HEK293T (cell line): Measurements from ENCODE around the gene TRIP4.
"Not testable (repeated sequence)": the region's sequence is repeated elsewhere in the genome, so short reads cannot be mapped to it uniquely, and the experiment has no call there.

ENCODE experiments used
- CTCF ChIA-PET: fragments of 350-600 bp; formaldehyde crosslinking; extraction: SDS; loops from one replicate; lab custom pipeline; 2021; ENCODE audit warnings: antibody characterized with exemption, inconsistent platforms; lab: Yijun Ruan, JAX
- POLR2A ChIA-PET: fragments of 350-600 bp; formaldehyde crosslinking; extraction: SDS; loops from one replicate; lab custom pipeline; 2020; ENCODE audit warnings: antibody characterized with exemption, inconsistent platforms; lab: Yijun Ruan, JAX
- DNase-seq: peaks from one replicate; pipeline ENCODE4 v3.0.0; 2012; ENCODE audit warnings: mixed read lengths; ENCODE audit errors: extremely low spot score
- ARNT ChIP-seq: fragments of 450-650 bp; IDR thresholded peaks from 2 replicates; pipeline ENCODE4 v1.6.1; 2017; ENCODE audit warnings: mild to moderate bottlenecking
- BHLHE40 ChIP-seq: fragments of 450-650 bp; IDR thresholded peaks from 2 replicates; pipeline ENCODE4 v1.6.1; 2016; ENCODE audit warnings: mild to moderate bottlenecking, moderate library complexity, borderline replicate concordance
- CTBP1 ChIP-seq: fragments of 450-650 bp; IDR thresholded peaks from 2 replicates; pipeline ENCODE4 v1.6.1; 2016; ENCODE audit warnings: borderline replicate concordance
- ELF4 ChIP-seq: fragments of 450-650 bp; IDR thresholded peaks from 2 replicates; pipeline ENCODE4 v1.6.1; 2017; ENCODE audit warnings: antibody characterized with exemption
- FOXA1 ChIP-seq: fragments of 450-650 bp; IDR thresholded peaks from 2 replicates; pipeline ENCODE4 v1.6.1; 2016; ENCODE audit warnings: mild to moderate bottlenecking
- FOXK2 ChIP-seq: fragments of 450-650 bp; IDR thresholded peaks from 2 replicates; pipeline ENCODE4 v1.6.1; 2016; ENCODE audit warnings: mild to moderate bottlenecking
- FOXM1 ChIP-seq: fragments of 450-650 bp; IDR thresholded peaks from 2 replicates; pipeline ENCODE4 v1.6.1; 2017; ENCODE audit warnings: mild to moderate bottlenecking, borderline replicate concordance
- HDGF ChIP-seq: fragments of 450-650 bp; IDR thresholded peaks from 2 replicates; pipeline ENCODE4 v1.6.1; 2017; ENCODE audit warnings: antibody characterized with exemption, borderline replicate concordance
- L3MBTL2 ChIP-seq: fragments of 450-650 bp; conservative IDR thresholded peaks from 2 replicates; pipeline ENCODE4 v1.6.1; 2016; ENCODE audit warnings: mild to moderate bottlenecking
- LEF1 ChIP-seq: fragments of 450-650 bp; IDR thresholded peaks from 2 replicates; pipeline ENCODE4 v1.6.1; 2017; ENCODE audit warnings: mild to moderate bottlenecking, borderline replicate concordance
- NFRKB ChIP-seq: fragments of 450-650 bp; IDR thresholded peaks from 2 replicates; pipeline ENCODE4 v1.6.1; 2016; ENCODE audit warnings: mild to moderate bottlenecking, moderate library complexity
- SP1 ChIP-seq: fragments of 450-650 bp; IDR thresholded peaks from 2 replicates; pipeline ENCODE4 v1.6.1; 2017
- SUZ12 ChIP-seq: fragments of 450-650 bp; IDR thresholded peaks from 2 replicates; pipeline ENCODE4 v1.6.1; 2016; ENCODE audit warnings: mild to moderate bottlenecking
- TARDBP ChIP-seq: fragments of 450-650 bp; IDR thresholded peaks from 2 replicates; pipeline ENCODE4 v1.6.1; 2016
- ZNF384 ChIP-seq: fragments of 450-650 bp; IDR thresholded peaks from 2 replicates; pipeline ENCODE4 v1.6.1; 2016
- TF ChIP-seq, protein P1 (sequence below): fragments of 450-650 bp; IDR thresholded peaks from 2 replicates; pipeline ENCODE4 v1.6.1; 2016

The TRIP4 gene

DNA sequence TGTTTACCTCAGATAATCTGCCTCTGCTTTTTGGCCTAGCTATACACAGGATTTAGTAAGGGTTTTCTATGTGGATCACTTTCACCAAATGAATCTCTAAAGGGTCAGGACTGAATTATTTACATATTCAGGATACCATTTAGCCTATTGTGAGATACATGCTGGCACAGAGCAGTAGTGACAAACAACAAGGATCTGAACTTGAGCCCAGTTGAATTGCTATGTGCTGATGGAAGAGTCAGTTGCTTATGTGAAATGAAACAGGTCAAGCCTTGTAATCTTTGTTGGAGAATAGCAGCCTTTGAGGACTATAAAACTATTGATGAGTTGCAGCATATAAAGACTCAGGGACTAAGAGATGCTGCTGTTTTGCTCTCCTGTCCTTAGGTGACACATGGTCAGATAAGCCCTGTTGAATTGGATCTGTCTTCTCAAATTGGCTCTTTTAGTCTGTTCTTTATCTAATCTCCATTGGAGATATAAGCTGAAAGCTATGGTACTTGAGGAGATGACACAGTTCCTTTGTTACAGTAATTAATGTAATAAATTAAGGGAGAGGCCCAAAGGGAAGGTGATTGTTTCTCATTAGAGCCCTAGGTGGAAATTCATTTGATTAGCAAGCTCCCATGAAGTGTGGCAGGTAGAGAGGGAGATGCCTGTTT, 103.1 kb downstream of the TRIP4 start:
- POLR2A ChIA-PET = no interaction called here
- CTCF ChIA-PET = no interaction called here
- DNase-seq = no peak
- TF ChIP-seq LEF1 = no peak
- no peak for TF ChIP-seq SUZ12
- no peak for TF ChIP-seq CTBP1
- no peak for TF ChIP-seq BHLHE40
- no peak for TF ChIP-seq HDGF
- TF ChIP-seq ELF4 = no peak
- TF ChIP-seq ZNF384 = no peak

DNA sequence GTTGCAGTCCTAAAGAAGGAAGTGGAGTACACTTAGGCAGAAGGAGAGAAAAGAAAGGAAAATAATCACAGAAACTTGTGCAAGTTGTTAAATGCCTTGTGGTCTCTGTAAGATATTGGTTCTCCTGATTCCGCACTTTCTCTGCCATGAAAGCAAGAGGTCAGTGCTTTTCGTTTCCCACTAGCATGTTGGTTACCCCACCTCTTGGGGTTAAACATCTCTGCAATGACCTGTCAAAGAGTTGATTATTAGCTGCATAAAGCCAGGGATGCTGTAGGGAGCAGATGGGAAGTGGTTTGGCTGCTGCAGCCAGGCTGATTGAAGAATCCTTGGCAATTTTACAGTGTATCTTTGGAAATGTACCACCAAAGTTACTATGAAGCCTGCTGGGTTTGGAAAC, 106.0 kb downstream of the TRIP4 start:
- ChIA-PET POLR2A (no interaction called here), CTCF (no interaction called here)
- TF ChIP-seq FOXA1 (no peak), LEF1 (no peak), ZNF384 (no peak), CTBP1 (no peak), FOXK2 (no peak), NFRKB (no peak), FOXM1 (no peak), HDGF (no peak), SUZ12 (no peak), ARNT (no peak), BHLHE40 (no peak), ELF4 (no peak), TARDBP (no peak), SP1 (no peak)
- TF ChIP-seq, protein P1, sequence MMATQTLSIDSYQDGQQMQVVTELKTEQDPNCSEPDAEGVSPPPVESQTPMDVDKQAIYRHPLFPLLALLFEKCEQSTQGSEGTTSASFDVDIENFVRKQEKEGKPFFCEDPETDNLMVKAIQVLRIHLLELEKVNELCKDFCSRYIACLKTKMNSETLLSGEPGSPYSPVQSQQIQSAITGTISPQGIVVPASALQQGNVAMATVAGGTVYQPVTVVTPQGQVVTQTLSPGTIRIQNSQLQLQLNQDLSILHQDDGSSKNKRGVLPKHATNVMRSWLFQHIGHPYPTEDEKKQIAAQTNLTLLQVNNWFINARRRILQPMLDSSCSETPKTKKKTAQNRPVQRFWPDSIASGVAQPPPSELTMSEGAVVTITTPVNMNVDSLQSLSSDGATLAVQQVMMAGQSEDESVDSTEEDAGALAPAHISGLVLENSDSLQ = no peak
- no peak for DNase-seq

DNA sequence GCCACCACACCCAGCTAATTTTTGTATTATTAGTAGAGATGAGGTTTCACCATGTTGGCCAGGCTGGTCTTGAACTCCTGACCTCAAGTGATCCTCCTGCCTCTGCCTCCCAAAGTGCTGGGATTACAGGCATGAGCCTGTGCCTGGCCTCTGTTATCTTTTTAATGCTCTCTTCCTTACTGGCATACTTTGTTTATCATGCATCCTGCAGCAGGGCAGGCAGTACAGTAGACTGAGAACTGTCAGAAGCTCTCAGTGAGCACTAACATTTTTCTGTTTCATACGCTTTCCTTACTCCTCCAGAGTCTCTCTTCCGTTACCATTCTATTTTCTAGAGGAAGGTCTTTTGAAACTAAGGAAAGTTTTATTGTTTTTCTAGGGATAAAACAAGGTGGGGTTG, 108.3 kb downstream of the TRIP4 start:
- CTCF ChIA-PET, POLR2A ChIA-PET, DNase-seq: not testable (repeated sequence)

DNA sequence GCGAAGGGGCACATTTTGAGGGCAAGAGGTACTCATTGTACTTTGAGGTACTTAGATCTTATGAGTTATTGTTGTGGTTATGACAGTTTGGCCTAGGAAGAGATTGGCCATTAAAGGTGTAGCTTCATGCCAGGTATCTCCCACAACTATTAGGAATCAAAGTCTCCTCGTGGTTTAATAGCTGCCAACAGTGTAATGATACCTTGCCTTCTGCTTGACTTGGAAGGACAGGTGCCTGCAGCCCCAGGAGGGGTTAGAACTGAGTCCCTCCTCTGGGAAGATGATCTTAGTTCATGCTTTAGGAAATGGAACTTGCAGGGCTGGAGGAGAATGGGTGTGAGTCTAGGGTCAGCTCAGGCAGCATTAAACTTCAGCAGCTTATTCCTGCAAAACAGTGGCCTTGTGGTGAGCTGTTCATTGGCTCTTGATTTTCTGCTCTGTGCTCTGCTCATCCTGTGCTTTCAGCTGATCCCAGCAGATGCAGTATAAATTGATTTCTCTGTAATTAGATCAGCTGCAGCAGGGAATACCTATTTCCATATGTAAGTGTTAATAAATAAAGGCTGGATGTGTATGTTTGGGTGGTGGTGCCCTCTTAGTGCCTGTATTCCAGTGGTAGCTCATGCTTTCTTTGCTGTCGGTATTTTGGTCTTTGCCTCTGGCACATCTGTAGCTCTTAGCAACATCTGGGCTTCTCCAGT, 113.2 kb downstream of the TRIP4 start:
- POLR2A ChIA-PET = interaction anchor here (0.8 kb wide), 1 partner anchor 13 kb away, joined by 3 read pairs; no protein-coding TSS in a partner anchor
- CTCF ChIA-PET = interaction anchor here (0.5 kb wide), 1 partner anchor 88 kb away, joined by 4 read pairs; no protein-coding TSS in a partner anchor
- no peak for TF ChIP-seq L3MBTL2
- no peak for DNase-seq

DNA sequence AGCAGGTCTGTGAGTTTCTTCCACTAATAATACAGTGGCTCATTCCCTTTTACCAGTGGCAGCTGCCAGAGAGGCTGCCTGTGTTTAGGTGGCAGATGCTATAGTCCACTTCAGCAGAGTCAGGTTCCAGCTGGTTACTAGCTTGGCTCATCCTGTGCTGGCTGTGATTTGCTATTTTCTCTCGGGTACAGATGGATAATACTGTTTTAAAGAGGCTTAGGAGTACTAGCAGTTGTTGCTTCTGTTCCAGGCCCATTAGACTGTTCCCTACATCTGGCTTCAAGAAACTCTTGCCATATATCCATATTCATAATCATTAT, 113.7 kb downstream of the TRIP4 start:
- DNase-seq = no peak
- ChIA-PET CTCF (no interaction called here), POLR2A (no interaction called here)
- TF ChIP-seq SUZ12 (no peak), ELF4 (no peak), ARNT (no peak), FOXA1 (no peak), FOXK2 (no peak), BHLHE40 (no peak), CTBP1 (no peak), NFRKB (no peak), TARDBP (no peak), ZNF384 (no peak), FOXM1 (no peak), L3MBTL2 (no peak)
- TF ChIP-seq, protein P1 = no peak

DNA sequence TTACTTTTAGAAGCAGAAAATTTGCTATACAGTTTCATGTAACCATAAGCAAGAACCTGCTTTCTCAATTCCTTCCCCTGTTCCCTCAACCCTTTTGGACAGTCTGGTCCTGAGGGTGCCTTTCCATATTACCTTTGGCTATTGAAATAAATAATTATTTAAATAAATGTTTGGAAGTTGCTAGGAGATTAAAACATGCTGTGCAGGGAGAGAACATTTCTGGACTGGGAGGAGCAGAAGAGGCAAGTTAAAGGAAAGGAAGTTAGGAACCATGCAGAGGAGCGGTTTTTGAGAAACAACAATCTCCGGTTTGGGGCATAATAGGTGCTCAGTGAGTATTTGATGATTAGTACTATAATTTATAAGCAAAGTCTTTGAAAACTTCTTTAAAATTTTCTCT, 114.5 kb downstream of the TRIP4 start:
- CTCF ChIA-PET = no interaction called here
- POLR2A ChIA-PET = no interaction called here

DNA sequence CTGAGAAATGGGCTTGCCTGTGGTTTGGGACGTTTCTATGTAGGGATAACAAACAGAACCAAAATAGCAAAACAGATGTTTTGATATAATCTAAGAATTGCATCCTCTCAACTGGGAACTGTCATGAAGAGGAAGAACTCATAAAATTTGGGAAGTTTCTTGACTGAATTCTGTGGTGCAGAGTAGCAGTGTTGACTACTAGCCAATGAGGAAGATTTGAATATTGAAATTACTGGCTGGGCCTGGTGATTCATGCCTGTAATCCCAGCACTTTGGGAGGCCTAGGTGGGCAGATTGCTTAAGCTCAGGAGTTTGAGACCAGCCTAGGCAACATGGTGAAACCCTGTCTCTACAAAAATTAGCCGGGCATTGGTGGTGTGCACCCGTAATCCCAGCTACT, 114.9 kb downstream of the TRIP4 start:
- CTCF ChIA-PET = no interaction called here
- TF ChIP-seq FOXK2 (no peak), TARDBP (no peak), FOXA1 (no peak), LEF1 (no peak), ELF4 (no peak), SP1 (no peak), CTBP1 (no peak), BHLHE40 (no peak), HDGF (no peak), FOXM1 (no peak), L3MBTL2 (no peak), NFRKB (no peak), ARNT (no peak), ZNF384 (no peak), SUZ12 (no peak)
- TF ChIP-seq, protein P1 = no peak
- POLR2A ChIA-PET = no interaction called here
- DNase-seq = no peak

More for the DNA sequence above, 114.5 kb downstream of the TRIP4 start:
- no peak for DNase-seq
- TF ChIP-seq TARDBP (no peak), L3MBTL2 (no peak), CTBP1 (no peak), ELF4 (no peak), BHLHE40 (no peak), SUZ12 (no peak), ARNT (no peak)
- TF ChIP-seq, protein P1 = no peak
